G401 (cell line): Measurements from ENCODE around the gene SPIRE1. TPM values are rescaled to one million over a fixed set of nuclear protein-coding genes. Genes with fewer than 3 reads are reported as not detected.

Experiments
- DNase-seq: peaks from one replicate; pipeline ENCODE4 v3.0.0-alpha.2; 2015; ENCODE audit warnings: low spot score
- in situ Hi-C: cut with HindIII; loops from 2 replicates; pipeline ENCODE4 v1.10.0; 2016; ENCODE audit warnings: low sequenced_read_pairs, mixed read lengths
- total RNA-seq: library from RNA; depleted of rRNA; stranded (reverse); fragments of >200 nt; shearing (Covaris generic); gene quantifications from 2 replicates; pipeline ENCODE4 v1.2.3, GENCODE V29; 2014; rRNA removed

The SPIRE1 gene
- total RNA-seq, 1 experiment from 2014 or later, result 32.9 TPM

- DNase-seq, result peak; percentile 51
- in situ Hi-C loops, result no loop called here
These were observed 248.4 kb downstream of the SPIRE1 start for GRCh38 chr18:12409469-12409868.

GRCh38 chr18:12408247-12408869 lies 249.5 kb downstream of the SPIRE1 start:
- in situ Hi-C loops, result no loop called here
- peak; percentile 59 for DNase-seq

- DNase-seq, result no peak
- in situ Hi-C loops, result no loop called here
These were observed 251.4 kb downstream of the SPIRE1 start for GRCh38 chr18:12406371-12407111.

GRCh38 chr18:12405066-12405465 lies 252.8 kb downstream of the SPIRE1 start:
- in situ Hi-C loops, result no loop called here
- no peak for DNase-seq

GRCh38 chr18:12403601-12404506 lies 254.1 kb downstream of the SPIRE1 start:
- no peak for DNase-seq
- in situ Hi-C loops, result no loop called here

- no peak for DNase-seq
- in situ Hi-C loops, result no loop called here
These were observed 256.0 kb downstream of the SPIRE1 start for GRCh38 chr18:12401881-12402280.

- in situ Hi-C loops, result no loop called here
- no peak for DNase-seq
These were observed 258.7 kb downstream of the SPIRE1 start for GRCh38 chr18:12399231-12399630.

GRCh38 chr18:12398625-12399024 lies 259.3 kb downstream of the SPIRE1 start:
- in situ Hi-C loops, result no loop called here

GRCh38 chr18:12397793-12398192 lies 260.1 kb downstream of the SPIRE1 start:
- no peak for DNase-seq
- in situ Hi-C loops, result no loop called here

More at GRCh38 chr18:12398625-12399024, 259.3 kb downstream of the SPIRE1 start:
- DNase-seq, result no peak

GRCh38 chr18:12397254-12397653 lies 260.7 kb downstream of the SPIRE1 start:
- no peak for DNase-seq

More at GRCh38 chr18:12397254-12397653, 260.7 kb downstream of the SPIRE1 start:
- in situ Hi-C loops, result no loop called here

Other genes starting within 250 kb of the SPIRE1 start
- gene CEP76, start 44.6 kb upstream of the SPIRE1 start, total RNA-seq, result 21.7 and 22.4 TPM in 2 replicates
- 106 and 123 TPM in 2 replicates for gene PSMG2, start 44.9 kb upstream of the SPIRE1 start, total RNA-seq
- 29.8 and 52.8 TPM in 2 replicates for gene PTPN2, start 226.1 kb upstream of the SPIRE1 start, total RNA-seq